Ovary (tissue), 3 donors: ENCODE data around the gene AKR1C8.

Source experiments
- CTCF ChIP-seq, 3 donors: fragments of 450-650 bp in 2 of 3; fragments of 200-600 bp in 1 of 3; IDR thresholded peaks; one replicate each; pipeline versions ENCODE4 v1.5.1 to v1.8.0; 2016 to 2022; ENCODE audit warnings: antibody characterized with exemption in 3 of 3, mild to moderate bottlenecking in 1 of 3
- EP300 ChIP-seq: sonication (generic); formaldehyde crosslinking; IDR thresholded peaks from one replicate; pipeline ENCODE4 v1.6.1; 2017; ENCODE audit warnings: antibody characterized with exemption
- POLR2A ChIP-seq: fragments of 450-650 bp; IDR thresholded peaks from one replicate; pipeline ENCODE4 v1.6.1; 2017; ENCODE audit warnings: antibody characterized with exemption, mild to moderate bottlenecking, moderate library complexity
- donor health status: DM: no; HTN: no; CAD: no.

GRCh38 chr10:5219262-5219661 lies 34.3 kb upstream of the AKR1C8 start:
- no peak for TF ChIP-seq CTCF (IDR thresholded peaks at IDR 0.05)
- TF ChIP-seq POLR2A, result no peak
- no peak for TF ChIP-seq EP300
